GM12891 (cell line): ENCODE results near the gene NUDT7.
A peak's percentile ranks its signal among the peaks of the same experiment; 100 is the strongest.

Source experiments
- POLR2A ChIP-seq: IDR thresholded peaks from 2 replicates; pipeline ENCODE4 v1.6.1; 2011; ENCODE audit warnings: low read depth, low read length, control low read depth
- POLR2AphosphoS5 ChIP-seq: IDR thresholded peaks from 2 replicates; pipeline ENCODE4 v1.6.1; 2011; ENCODE audit warnings: low read depth, low read length, control low read depth
- SPI1 ChIP-seq: IDR thresholded peaks from 2 replicates; pipeline ENCODE4 v1.6.1; 2011; ENCODE audit warnings: low read depth, low read length, control low read depth

DNA sequence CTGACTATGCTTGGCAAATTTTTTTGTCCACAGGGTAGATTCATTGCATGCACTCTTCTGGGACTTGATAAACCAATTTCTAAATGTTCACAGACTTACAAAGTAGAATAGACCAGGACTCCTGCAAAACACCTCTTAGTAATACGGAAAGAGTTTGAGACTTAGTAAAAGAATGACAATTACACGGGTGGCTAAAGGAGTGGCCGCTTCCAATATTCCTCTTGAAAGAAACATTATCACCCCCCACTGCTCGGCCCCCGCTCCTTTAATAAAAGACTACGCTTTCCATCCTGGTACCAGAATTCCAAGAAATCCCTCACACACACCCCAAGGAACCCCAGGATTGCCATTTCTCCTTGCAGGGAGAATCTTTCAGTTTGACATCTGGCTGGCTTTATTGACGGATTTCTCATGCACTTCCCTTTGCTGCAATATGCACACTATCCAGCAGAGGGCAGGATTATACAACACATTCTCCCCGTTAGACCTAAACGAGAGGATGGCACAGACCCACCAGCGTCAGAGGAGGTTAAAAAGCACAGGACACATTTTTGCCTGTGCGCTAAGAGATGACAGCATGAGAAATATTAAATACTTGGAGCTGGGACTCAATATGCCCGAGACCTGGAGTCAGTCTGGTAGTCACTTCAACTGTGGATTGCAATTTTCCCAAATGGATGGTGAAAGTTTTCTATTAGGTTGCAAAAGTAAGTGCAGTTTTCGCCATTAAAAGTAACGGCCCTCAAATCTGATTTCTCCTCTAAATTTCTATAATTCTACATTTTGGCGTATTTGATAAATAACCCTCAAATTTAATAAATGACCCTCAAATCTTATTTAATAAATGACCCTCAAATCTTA is 46.6 kb upstream of the NUDT7 start:
- TF ChIP-seq POLR2AphosphoS5, result no peak
- TF ChIP-seq POLR2A, result no peak
- TF ChIP-seq SPI1, result peak; percentile 65; the same call in 1 of the 2 replicates
